Measurements from ENCODE around the gene DUSP10. TPM values are rescaled to one million over a fixed set of nuclear protein-coding genes. Genes with fewer than 3 reads are reported as not detected.

DUSP10 gene
- total and polyA plus RNA-seq, 2 of the 13 experiments (the other 11 are each of a cell fraction or from before 2014, with no cell fraction given), result 2.1 to 4.4 TPM

DNA sequence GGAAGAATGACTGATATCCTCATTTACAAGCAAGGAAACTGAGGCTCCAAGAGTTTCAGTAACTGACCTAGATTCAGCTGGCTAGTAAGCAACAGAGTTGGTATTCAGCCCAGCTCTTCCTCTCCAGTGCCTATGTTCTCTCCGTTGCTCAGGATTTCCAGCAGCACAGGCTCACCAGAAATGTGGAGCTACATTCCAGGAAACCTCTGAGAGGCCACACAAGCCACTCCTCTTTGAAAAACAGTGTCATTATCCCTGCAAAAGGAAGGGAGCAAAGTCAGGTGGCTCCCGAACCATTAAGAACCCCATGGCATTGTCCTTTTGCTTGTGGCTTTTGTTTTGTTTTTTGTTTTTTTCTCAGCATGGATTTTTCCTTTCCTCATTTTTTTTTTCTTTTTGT lies 40.6 kb upstream of the DUSP10 start:
- ChIA-PET POLR2A (no interaction called here), CTCF (ENCODE audit: low intra/inter-chr PET ratio, low total read pairs) (no interaction called here)
- in situ Hi-C loops (cut with HindIII; ENCODE audit: extremely low pct_ligation_motif_present, low pct_unique_long_range_greater_than_20kb) (no loop called here), intact Hi-C loops (cut with micrococcal nuclease; ENCODE audit: unreplicated experiment) (no loop called here)
- Histone ChIP-seq H3K27ac (ENCODE audit: extremely low read length, insufficient read depth, low read length) (no peak overlapping the region), H3K9ac (ENCODE audit: insufficient read depth, low read depth, low read length) (no peak overlapping the region), H3K4me3 (replicated peaks in 1 of 3; ENCODE audit: insufficient read depth in 1 of 3, low read depth in 2 of 3, low read length in 3 of 3) (no peak overlapping the region), H3K4me2 (ENCODE audit: low read depth, low read length) (no peak overlapping the region), H3K4me1 (ENCODE audit: insufficient read depth, low read length) (no peaks in the 10 kb centered on the region), H3K9me3 (ENCODE audit: low read length) (no peaks in the 10 kb centered on the region), H3K27me3 (ENCODE audit: control insufficient read depth in 1 of 2, insufficient read depth in 2 of 2, low read length in 2 of 2) (peaks cover 0 to 4% of the 10 kb centered on the region in 2 experiments; a peak in 2 of 5 replicates), H3K36me3 (replicated peaks in 1 of 2; ENCODE audit: control insufficient read depth in 1 of 2, insufficient read depth in 2 of 2, low read length in 2 of 2) (no peaks in the 10 kb centered on the region), H2AFZ (ENCODE audit: low read length) (no peak overlapping the region), H3K79me2 (ENCODE audit: insufficient read depth, low read length) (no peaks in the 10 kb centered on the region), H4K20me1 (ENCODE audit: insufficient read depth, low read length) (no peaks in the 10 kb centered on the region)
- DNase-seq (ENCODE audit: low spot score), result no peak
- ATAC-seq, result no peak
- TF ChIP-seq ZNF468 (CRISPR knock-in tag; IDR thresholded peaks at IDR 0.05) (no peak), MXD4 (CRISPR knock-in tag; IDR thresholded peaks at IDR 0.05) (no peak), CAMTA2 (CRISPR knock-in tag; IDR thresholded peaks at IDR 0.05; ENCODE audit: borderline replicate concordance) (no peak), MEIS1 (CRISPR knock-in tag; IDR thresholded peaks at IDR 0.05; ENCODE audit: borderline replicate concordance) (no peak)
- TF ChIP-seq, protein P1, sequence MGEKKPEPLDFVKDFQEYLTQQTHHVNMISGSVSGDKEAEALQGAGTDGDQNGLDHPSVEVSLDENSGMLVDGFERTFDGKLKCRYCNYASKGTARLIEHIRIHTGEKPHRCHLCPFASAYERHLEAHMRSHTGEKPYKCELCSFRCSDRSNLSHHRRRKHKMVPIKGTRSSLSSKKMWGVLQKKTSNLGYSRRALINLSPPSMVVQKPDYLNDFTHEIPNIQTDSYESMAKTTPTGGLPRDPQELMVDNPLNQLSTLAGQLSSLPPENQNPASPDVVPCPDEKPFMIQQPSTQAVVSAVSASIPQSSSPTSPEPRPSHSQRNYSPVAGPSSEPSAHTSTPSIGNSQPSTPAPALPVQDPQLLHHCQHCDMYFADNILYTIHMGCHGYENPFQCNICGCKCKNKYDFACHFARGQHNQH (CRISPR knock-in tag; IDR thresholded peaks at IDR 0.05), result no peak
- TF ChIP-seq, protein P2, sequence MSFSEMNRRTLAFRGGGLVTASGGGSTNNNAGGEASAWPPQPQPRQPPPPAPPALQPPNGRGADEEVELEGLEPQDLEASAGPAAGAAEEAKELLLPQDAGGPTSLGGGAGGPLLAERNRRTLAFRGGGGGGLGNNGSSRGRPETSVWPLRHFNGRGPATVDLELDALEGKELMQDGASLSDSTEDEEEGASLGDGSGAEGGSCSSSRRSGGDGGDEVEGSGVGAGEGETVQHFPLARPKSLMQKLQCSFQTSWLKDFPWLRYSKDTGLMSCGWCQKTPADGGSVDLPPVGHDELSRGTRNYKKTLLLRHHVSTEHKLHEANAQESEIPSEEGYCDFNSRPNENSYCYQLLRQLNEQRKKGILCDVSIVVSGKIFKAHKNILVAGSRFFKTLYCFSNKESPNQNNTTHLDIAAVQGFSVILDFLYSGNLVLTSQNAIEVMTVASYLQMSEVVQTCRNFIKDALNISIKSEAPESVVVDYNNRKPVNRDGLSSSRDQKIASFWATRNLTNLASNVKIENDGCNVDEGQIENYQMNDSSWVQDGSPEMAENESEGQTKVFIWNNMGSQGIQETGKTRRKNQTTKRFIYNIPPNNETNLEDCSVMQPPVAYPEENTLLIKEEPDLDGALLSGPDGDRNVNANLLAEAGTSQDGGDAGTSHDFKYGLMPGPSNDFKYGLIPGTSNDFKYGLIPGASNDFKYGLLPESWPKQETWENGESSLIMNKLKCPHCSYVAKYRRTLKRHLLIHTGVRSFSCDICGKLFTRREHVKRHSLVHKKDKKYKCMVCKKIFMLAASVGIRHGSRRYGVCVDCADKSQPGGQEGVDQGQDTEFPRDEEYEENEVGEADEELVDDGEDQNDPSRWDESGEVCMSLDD (CRISPR knock-in tag; IDR thresholded peaks at IDR 0.05; ENCODE audit: borderline replicate concordance), result no peak
- TF ChIP-seq, protein P3, sequence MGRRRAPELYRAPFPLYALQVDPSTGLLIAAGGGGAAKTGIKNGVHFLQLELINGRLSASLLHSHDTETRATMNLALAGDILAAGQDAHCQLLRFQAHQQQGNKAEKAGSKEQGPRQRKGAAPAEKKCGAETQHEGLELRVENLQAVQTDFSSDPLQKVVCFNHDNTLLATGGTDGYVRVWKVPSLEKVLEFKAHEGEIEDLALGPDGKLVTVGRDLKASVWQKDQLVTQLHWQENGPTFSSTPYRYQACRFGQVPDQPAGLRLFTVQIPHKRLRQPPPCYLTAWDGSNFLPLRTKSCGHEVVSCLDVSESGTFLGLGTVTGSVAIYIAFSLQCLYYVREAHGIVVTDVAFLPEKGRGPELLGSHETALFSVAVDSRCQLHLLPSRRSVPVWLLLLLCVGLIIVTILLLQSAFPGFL (CRISPR knock-in tag; IDR thresholded peaks at IDR 0.05), result no peak
- no TSS peak for BruUV-seq (replicated peaks)
- WGBS (ENCODE audit: low lambda C conversion rate), result 2% methylated on average over 2 of the region's 2 CpGs
- no peak for FAIRE-seq
